HG03064 (cell line): ENCODE results near the gene TMEM164.

Source experiments
- ATAC-seq: cut with Tn5 transposase; IDR thresholded peaks from one replicate; pipeline ENCODE4 v1.9.1; 2021; ENCODE audit warnings: low read depth; ENCODE audit not compliant: unreplicated experiment

The TMEM164 gene

GRCh38 chrX:110062919-110063318, 60.0 kb downstream of the TMEM164 start:
- ATAC-seq: no peak

DNA sequence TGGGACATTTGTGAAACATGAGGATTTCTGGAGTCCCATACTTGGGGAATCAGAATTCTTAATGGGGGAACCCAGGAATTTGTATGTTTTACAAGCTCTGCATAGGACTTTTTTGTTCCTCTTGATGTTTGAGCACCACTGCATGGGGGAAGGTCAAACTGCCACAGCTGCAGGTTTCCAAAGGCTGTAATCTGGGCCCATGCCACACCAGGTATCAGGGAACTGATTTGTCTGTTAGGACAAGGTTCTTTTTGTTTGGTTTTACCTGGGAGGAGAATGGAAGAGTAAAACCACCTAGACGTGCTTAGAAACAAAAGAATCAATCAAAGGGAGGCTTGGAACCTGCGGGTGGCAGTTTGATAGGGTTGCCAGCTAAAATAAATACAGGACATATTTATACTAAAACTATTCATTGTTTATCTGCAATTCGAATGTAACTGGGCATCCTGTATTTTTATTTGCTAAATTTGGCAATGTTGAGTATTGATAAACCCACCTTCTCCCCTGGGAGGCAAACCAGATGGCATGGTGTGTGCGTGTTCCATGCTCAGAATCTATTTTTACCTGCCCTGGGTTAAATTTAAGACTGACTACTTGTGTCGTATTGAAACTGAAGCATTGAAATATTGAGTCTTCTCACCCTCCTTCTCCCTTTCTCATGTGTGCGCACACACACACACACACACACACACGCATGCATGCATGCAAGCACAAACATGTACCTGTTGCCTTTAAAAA, 63.7 kb downstream of the TMEM164 start:
- no peak for ATAC-seq

- no peak for ATAC-seq
Observed at GRCh38 chrX:110070970-110071369, 68.1 kb downstream of the TMEM164 start.

DNA sequence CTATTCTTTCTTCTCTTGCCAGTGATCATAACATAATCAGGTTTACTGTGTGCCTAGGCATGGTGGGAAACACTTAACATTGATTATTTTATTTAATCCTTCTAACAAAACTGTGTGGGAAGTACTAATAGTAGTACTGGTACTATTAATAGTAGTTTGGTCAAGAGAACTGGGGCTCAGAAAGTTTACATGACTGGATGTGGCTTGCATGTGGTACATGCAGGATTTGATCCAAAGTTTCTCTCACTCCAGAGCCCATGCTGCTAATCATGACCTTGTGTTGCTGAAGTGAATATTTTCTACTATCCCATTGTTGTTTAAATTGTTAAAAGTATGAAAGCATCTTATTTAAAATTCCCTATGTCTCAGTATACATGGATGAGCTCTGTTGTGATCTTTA, 78.4 kb downstream of the TMEM164 start:
- ATAC-seq: no peak

GRCh38 chrX:110081740-110082139, 78.8 kb downstream of the TMEM164 start:
- ATAC-seq: no peak

- no peak for ATAC-seq
Observed at GRCh38 chrX:110082161-110082560, 79.2 kb downstream of the TMEM164 start.

GRCh38 chrX:110086162-110086915, 83.4 kb downstream of the TMEM164 start:
- no peak for ATAC-seq

DNA sequence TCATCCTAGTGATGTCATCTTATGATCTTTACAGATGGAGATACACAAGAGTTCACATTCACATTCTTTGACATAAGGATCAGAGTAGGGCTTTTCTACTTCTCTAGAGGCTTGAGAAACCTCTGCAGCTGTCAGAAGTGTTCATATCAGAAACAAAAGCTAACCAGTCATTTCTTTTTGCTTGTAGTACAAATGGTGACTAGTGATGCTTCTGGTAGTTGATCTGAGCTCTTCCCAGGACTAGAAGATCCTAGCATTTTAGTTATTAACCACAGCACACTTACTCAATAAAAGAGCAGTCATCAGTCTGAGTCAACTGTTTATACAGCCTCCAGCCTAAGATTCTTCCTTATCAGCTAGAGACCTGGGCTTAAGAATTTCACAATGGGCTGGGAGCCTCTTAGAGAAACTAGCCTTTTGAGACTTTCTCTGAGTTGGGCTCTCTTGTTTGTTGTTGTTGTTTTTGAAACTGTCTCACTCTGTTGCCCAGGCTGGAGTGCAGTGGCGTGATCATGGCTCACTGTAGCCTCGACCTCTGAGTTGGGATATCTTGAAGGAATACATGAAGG, 84.1 kb downstream of the TMEM164 start:
- no peak for ATAC-seq

GRCh38 chrX:110087485-110088356, 84.8 kb downstream of the TMEM164 start:
- no peak for ATAC-seq

DNA sequence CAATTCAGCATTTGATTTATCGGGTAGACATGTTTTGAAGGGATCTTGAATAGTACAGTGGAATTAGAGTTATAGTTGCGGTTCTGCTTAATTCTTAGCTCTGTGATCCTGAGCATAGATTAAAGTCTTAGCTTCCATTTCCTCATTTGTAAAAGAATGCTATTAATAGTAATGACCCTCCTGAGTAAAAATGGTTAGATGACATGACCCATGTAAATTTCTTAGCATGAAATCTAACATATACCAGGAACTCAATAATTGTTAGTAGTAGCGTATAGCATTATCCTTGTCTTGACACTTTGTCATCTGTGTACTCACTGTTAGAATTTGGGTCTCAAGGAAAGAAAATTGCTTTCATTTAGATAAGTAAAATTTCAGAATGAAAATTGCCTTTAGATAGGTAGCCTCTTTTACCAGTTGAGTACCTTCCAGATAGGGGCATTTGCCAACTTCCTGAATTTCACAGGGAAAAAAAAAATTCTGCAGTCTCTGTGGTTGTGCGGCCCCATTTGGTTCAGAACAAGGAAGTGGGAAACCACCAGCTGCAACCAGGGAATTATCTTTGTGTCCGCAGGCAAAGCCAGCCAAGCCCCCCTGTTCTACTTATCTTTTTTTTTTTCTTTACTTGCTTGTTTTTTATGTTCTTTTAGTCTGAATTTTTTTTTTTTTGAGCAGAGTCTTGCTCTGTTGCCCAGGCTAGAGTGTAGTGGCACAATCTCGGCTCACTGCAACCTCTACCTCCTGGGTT, 86.9 kb downstream of the TMEM164 start:
- no peak for ATAC-seq

DNA sequence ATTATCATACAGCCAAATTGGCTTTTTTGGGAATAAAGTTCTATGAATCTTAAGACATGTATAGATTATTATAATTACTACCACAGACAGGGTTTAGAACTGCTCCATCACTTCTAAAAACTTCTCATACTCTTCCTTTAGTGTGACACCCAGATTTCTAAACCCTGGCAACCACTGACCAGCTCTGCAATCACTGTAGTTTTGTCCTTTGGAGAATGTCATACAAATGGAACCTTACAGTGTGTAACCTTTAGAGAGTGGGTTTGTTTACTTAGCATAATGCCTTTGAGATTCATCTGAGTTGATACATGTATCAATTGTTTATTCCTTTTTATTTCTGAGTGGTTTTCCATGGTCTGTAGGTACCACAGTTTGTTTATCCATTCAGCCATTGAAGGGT, 95.0 kb downstream of the TMEM164 start:
- ATAC-seq: no peak

DNA sequence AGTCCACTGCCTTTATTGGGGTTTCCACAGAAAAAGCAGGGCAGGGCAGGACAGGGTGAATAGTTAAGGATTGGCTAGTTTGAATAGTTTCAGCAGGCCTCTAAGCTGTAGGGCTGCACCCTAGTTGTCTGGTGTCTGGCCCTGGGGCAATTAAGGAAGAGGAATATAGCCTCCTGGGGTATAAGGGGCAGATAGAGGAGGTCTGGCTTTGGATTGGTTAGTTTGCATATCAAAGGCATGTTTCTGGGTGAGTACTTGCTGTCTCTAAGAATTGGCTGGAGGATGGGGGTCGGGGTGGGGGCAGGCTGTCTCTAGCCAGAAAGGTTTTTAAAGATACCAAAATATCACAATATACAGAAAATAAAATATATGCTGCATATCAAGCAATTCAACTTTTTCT, 100.4 kb downstream of the TMEM164 start:
- no peak for ATAC-seq

GRCh38 chrX:110104078-110104477, 101.2 kb downstream of the TMEM164 start:
- no peak for ATAC-seq

DNA sequence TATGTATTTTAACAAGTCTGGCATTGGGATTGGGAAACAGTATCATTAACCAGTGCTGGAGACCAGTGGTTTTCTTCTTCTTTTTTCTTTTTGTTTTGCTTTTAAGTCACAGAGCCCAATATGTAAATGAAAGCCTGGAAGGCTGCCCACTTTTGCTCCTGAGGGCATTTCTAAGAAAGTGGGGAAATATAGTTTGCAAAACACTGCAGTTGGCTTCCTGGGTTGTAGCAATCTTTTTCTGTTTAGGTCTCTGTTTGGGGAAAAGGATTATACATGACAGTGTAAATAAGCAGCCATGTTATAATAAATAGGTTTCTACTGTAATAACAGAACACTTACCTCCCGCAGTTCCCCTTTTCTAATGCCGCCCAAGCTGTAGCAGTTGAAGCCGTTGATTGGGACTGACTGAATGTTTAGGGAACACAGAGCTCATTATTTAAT, 105.5 kb downstream of the TMEM164 start:
- ATAC-seq: no peak

GRCh38 chrX:110114260-110114776, 111.4 kb downstream of the TMEM164 start:
- ATAC-seq: no peak

GRCh38 chrX:110116066-110116980, 113.4 kb downstream of the TMEM164 start:
- no peak for ATAC-seq

DNA sequence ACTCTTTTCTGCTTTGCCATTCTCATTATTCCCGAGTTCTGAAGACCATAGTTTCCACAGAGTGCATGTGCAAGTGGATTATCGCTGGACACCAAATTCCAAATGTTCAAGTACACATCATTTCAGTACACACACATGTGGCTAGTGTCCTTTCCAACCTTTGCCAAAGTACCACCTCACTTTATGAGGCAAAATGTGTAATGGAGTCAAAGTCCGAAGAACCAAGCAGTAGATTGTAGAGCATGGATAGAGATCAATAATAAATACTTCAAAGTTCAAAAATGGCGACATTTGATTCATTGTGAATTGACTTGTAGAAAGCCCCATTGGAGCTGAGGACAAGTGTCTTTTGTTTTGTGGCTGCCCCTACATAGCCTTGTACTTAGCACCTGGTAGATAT, 115.6 kb downstream of the TMEM164 start:
- no peak for ATAC-seq

DNA sequence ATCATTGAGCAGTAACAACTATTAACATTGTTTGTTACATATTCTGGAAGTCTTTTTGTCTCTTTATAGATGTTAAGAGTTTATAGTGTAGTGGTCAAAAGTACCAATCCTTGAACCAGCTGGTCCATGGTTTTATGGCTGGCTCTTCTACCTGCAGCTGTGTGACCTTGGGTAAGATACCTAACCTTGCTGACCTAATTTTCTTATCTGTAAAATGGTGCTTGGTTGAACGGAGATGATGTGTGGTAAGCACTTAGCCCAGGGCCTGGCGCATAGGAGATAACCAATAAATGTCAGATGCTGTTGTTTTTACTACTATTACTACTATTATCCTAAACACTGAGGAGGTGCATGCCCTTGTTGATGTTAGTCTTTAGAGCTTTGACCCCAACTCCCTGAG, 116.6 kb downstream of the TMEM164 start:
- no peak for ATAC-seq

DNA sequence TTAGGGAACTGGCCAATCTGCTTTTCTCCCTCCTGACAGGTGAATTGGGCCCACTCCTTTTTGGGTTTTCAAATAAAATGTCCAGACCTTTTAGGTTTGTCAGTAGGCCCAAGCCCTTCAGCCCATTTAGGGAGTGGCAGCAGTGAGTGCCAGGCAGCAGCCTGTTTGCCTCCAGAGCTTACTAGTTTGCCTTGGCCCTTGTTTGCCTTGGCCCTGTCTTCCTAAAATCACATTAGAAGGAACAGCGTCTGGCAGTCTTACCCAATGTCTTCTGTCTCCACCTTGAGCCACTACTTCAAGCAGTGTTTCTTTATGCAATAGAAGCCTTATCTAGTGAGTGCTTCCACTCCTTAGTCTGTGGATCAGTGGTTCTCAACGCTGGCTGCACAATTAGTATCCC, 117.1 kb downstream of the TMEM164 start:
- ATAC-seq: no peak
